IMR-90 (cell line): ENCODE results near the gene SPINK5. TPM values are rescaled to one million over a fixed set of nuclear protein-coding genes. Genes with fewer than 3 reads are reported as not detected.

ENCODE experiments used
- ATAC-seq: fragments of 200-7000 bp; cut with Tn5 transposase; 2 replicates; pipeline ENCODE4 v1.9.1; 2020; ENCODE audit warnings: low read depth, mild to moderate bottlenecking, moderate library complexity
- BruUV-seq: library from RNA; stranded (reverse); fragments of 400-500 nt; replicated peaks from 2 replicates; lab custom pipeline; 2021; lab: Mats Ljungman, UMichigan
- CTCF ChIA-PET: fragments of 300-600 bp; formaldehyde crosslinking; extraction: SDS; loops from one replicate; lab custom pipeline; 2021; ENCODE audit warnings: antibody characterized with exemption; lab: Yijun Ruan, JAX
- POLR2A ChIA-PET: fragments of 300-600 bp; sonication (Branson Sonifier 250); formaldehyde crosslinking; loops from one replicate; lab custom pipeline; 2022; ENCODE audit warnings: antibody characterized with exemption; ENCODE audit not compliant: unreplicated experiment; lab: Charles Lee
- DNase-seq: peaks from one replicate; pipeline ENCODE4 v3.0.0; 2013
- H2AFZ ChIP-seq: replicated peaks from 2 replicates; pipeline ENCODE3; 2013; ENCODE audit warnings: low read length, mild to moderate bottlenecking; ENCODE audit not compliant: poor library complexity
- H2AK5ac ChIP-seq: 2 replicates; pipeline ENCODE4 v1.6.1; 2013; ENCODE audit warnings: low read depth, low read length, inconsistent platforms
- H2AK9ac ChIP-seq: replicated peaks from 2 replicates; pipeline ENCODE3; 2013; ENCODE audit warnings: mild to moderate bottlenecking, low read depth, low read length, moderate library complexity; ENCODE audit not compliant: poor library complexity
- H2BK120ac ChIP-seq: 2 replicates; pipeline ENCODE4 v1.6.1; 2013; ENCODE audit warnings: low read depth, low read length, inconsistent platforms
- H2BK15ac ChIP-seq: 3 replicates; pipeline ENCODE4 v1.6.1; 2013; ENCODE audit warnings: low read depth, low read length, inconsistent platforms
- H2BK20ac ChIP-seq: 2 replicates; pipeline ENCODE4 v1.6.1; 2013; ENCODE audit warnings: low read depth, mild to moderate bottlenecking, inconsistent platforms, low read length, moderate library complexity
- H2BK5ac ChIP-seq: 2 replicates; pipeline ENCODE4 v1.6.1; 2013; ENCODE audit warnings: mild to moderate bottlenecking, low read depth, low read length, inconsistent platforms; ENCODE audit not compliant: poor library complexity, severe bottlenecking
- H3K14ac ChIP-seq: replicated peaks from 2 replicates; pipeline ENCODE4 v1.6.1; 2013; ENCODE audit warnings: low read depth, low read length, inconsistent platforms
- H3K18ac ChIP-seq: 2 replicates; pipeline ENCODE4 v1.6.1; 2013; ENCODE audit warnings: low read depth, low read length, control low read depth
- H3K23ac ChIP-seq: 2 replicates; pipeline ENCODE4 v1.6.1; 2013; ENCODE audit warnings: low read depth, low read length, inconsistent platforms
- H3K27ac ChIP-seq: 2 replicates; pipeline ENCODE4 v1.5.1; 2013; ENCODE audit warnings: mild to moderate bottlenecking, control low read depth, low read length; ENCODE audit not compliant: insufficient read depth
- H3K27me3 ChIP-seq: 2 replicates; pipeline ENCODE4 v1.6.1; 2013; ENCODE audit warnings: low read length; ENCODE audit not compliant: control insufficient read depth, insufficient read depth
- H3K36me3 ChIP-seq: 2 replicates; pipeline ENCODE4 v1.6.1; 2013; ENCODE audit warnings: low read length, mixed read lengths; ENCODE audit not compliant: control insufficient read depth, insufficient read depth
- H3K4ac ChIP-seq: 2 replicates; pipeline ENCODE4 v1.6.1; 2013; ENCODE audit warnings: low read depth, low read length, inconsistent platforms
- H3K4me1 ChIP-seq: 2 replicates; pipeline ENCODE4 v1.6.1; 2013; ENCODE audit warnings: low read length, mixed read lengths; ENCODE audit not compliant: control insufficient read depth, insufficient read depth
- H3K4me2 ChIP-seq: 2 replicates; pipeline ENCODE4 v1.6.1; 2013; ENCODE audit warnings: low read depth, mild to moderate bottlenecking, control low read depth, low read length, moderate library complexity
- H3K4me3 ChIP-seq: 2 replicates; pipeline ENCODE4 v1.5.1; 2013; ENCODE audit warnings: low read depth, mild to moderate bottlenecking, control low read depth, low read length, moderate library complexity; ENCODE audit not compliant: insufficient read depth
- H3K56ac ChIP-seq: 2 replicates; pipeline ENCODE4 v1.6.1; 2013; ENCODE audit warnings: low read length, inconsistent platforms; ENCODE audit not compliant: insufficient read depth; ENCODE audit errors: extremely low read depth
- H3K79me1 ChIP-seq, 2 experiments: 2 replicates each; pipeline ENCODE4 v1.6.1; 2013; ENCODE audit warnings: low read length in 2 of 2, inconsistent platforms in 1 of 2, low read depth in 1 of 2
- H3K9ac ChIP-seq: 2 replicates; pipeline ENCODE4 v1.6.1; 2013; ENCODE audit warnings: low read depth, low read length, control low read depth
- H3K9me1 ChIP-seq: 2 replicates; pipeline ENCODE4 v1.6.1; 2013; ENCODE audit warnings: low read length, inconsistent platforms; ENCODE audit not compliant: insufficient read depth
- H3K9me3 ChIP-seq: 2 replicates; pipeline ENCODE4 v1.6.1; 2013; ENCODE audit warnings: low read length; ENCODE audit not compliant: control insufficient read depth, insufficient read depth
- H4K20me1 ChIP-seq: 2 replicates; pipeline ENCODE4 v1.6.1; 2013; ENCODE audit warnings: low read length, inconsistent platforms; ENCODE audit not compliant: insufficient read depth
- H4K5ac ChIP-seq: 2 replicates; pipeline ENCODE4 v1.6.1; 2013; ENCODE audit warnings: mild to moderate bottlenecking, low read depth, low read length, control low read depth
- H4K8ac ChIP-seq, 2 experiments: 2 replicates each; pipeline ENCODE4 v1.6.1; 2013; ENCODE audit warnings: low read depth in 2 of 2, low read length in 2 of 2, control low read depth in 1 of 2, inconsistent platforms in 1 of 2
- H4K91ac ChIP-seq: 2 replicates; pipeline ENCODE4 v1.6.1; 2013; ENCODE audit warnings: low read depth, low read length, inconsistent platforms; ENCODE audit not compliant: insufficient read depth
- CHD1 ChIP-seq: IDR thresholded peaks from 2 replicates; pipeline ENCODE4 v1.6.1; 2012; ENCODE audit warnings: low read depth, low read length, improper control_type of control experiment
- MAFK ChIP-seq: IDR thresholded peaks from 2 replicates; pipeline ENCODE4 v1.6.1; 2012; ENCODE audit warnings: low read depth, low read length, improper control_type of control experiment
- NFE2L2 ChIP-seq: fragments of 150-350 bp; IDR thresholded peaks from 2 replicates; pipeline ENCODE4 v1.6.1; 2016; ENCODE audit warnings: low read depth, mild to moderate bottlenecking, low read length
- RCOR1 ChIP-seq: IDR thresholded peaks from 2 replicates; pipeline ENCODE4 v1.6.1; 2012; ENCODE audit warnings: mild to moderate bottlenecking, low read length, improper control_type of control experiment; ENCODE audit not compliant: insufficient replicate concordance
- WGBS, 2 experiments: methylation state at CpG; one replicate each; pipeline versions ENCODE4 v1.1.5 to v1.1.7; 2013; ENCODE audit warnings: missing lambda C conversion rate in 2 of 2; ENCODE audit not compliant: insufficient read length in 1 of 2; ENCODE audit errors: extremely low coverage in 2 of 2; 5-methylcytosine and 5-hydroxymethylcytosine counted together
- dilution Hi-C: fragments of 300-500 bp; cut with HindIII; formaldehyde crosslinking; loops from one replicate; pipeline ENCODE4 v1.14.3; 2018; ENCODE audit warnings: low sequenced_read_pairs; ENCODE audit not compliant: unreplicated experiment
- in situ Hi-C: fragments of 300-500 bp; cut with MboI; formaldehyde crosslinking; loops from 3 replicates; pipeline ENCODE4 v1.14.3; 2019; ENCODE audit warnings: low sequenced_read_pairs, inconsistent platforms, mixed read lengths
- intact Hi-C: fragments of 100-400 bp; cut with micrococcal nuclease; formaldehyde crosslinking; loops from 2 replicates; pipeline ENCODE4 v1.10.0; 2022
- polyA plus RNA-seq, 3 experiments: library from polyadenylated mRNA; depleted of rRNA; stranded (reverse); fragments of >200 nt; gene quantifications; 2 replicates each; pipeline ENCODE4 v1.2.3, GENCODE V29; 2012; ENCODE audit warnings: low replicate concordance in 1 of 3
- total RNA-seq: library from RNA; depleted of rRNA; stranded (reverse); fragments of >200 nt; gene quantifications from 2 replicates; pipeline ENCODE4 v1.2.3, GENCODE V29; 2012
- TF ChIP-seq, protein P1 (sequence below): fragments of 150-350 bp; IDR thresholded peaks from 2 replicates; pipeline ENCODE4 v1.6.1; 2016; ENCODE audit warnings: low read depth, mild to moderate bottlenecking, low read length, moderate library complexity, borderline replicate concordance
- TF ChIP-seq, protein P2 (sequence below): conservative IDR thresholded peaks from 2 replicates; pipeline ENCODE4 v1.5.1; 2012; ENCODE audit warnings: mild to moderate bottlenecking, low read depth, low read length, improper control_type of control experiment

Gene SPINK5
- total and polyA plus RNA-seq, 2 of the 4 experiments (the other 2 are of a cell fraction), result not detected

DNA sequence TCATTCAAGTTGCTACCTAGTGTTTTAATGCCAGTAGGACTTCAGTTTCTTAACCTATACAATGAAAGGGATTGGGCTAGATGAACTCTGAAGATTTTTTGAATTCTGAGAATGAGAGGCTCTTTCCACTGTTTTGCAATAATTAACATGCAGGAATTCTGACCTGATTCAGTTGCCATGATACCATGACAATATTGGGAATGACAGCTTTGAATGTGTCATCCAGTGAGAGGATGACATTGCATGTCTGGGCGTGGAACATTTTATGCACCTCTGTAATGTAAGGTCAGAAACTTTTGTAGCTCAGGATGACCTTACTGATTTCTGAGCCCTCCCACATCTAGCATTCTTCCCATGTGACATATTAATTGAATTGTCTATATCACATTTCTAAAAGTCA lies 30.6 kb upstream of the SPINK5 start:
- Histone ChIP-seq H4K8ac (no peak overlapping the region), H3K9me3 (no peaks in the 10 kb centered on the region), H3K14ac (no peak overlapping the region), H2AFZ (no peak overlapping the region), H3K36me3 (no peaks in the 10 kb centered on the region), H4K20me1 (no peaks in the 10 kb centered on the region), H2BK5ac (no peak overlapping the region), H4K91ac (no peak overlapping the region), H2BK15ac (no peak overlapping the region), H3K18ac (no peak overlapping the region), H3K27me3 (no peaks in the 10 kb centered on the region), H3K4me2 (no peak overlapping the region), H2AK9ac (no peak overlapping the region), H3K4ac (no peak overlapping the region), H2BK120ac (no peak overlapping the region), H3K4me1 (no peaks in the 10 kb centered on the region), H4K5ac (no peak overlapping the region), H3K56ac (no peak overlapping the region), H2BK20ac (no peak overlapping the region), H3K27ac (no peak overlapping the region), H3K4me3 (no peak overlapping the region), H3K79me1 (no peaks in the 10 kb centered on the region), H3K9ac (no peak overlapping the region), H3K23ac (no peak overlapping the region), H2AK5ac (no peak overlapping the region), H3K9me1 (no peaks in the 10 kb centered on the region)
- ChIA-PET CTCF (no interaction called here), POLR2A (no interaction called here)
- no CpG with 5 or more reads among the region's 1 CpG for WGBS, 2 experiments
- in situ Hi-C loops (no loop called here), dilution Hi-C loops (no loop called here), intact Hi-C loops (no loop called here)
- ATAC-seq (no peak), DNase-seq (no peak)
- no peak for TF ChIP-seq NFE2L2
- no peak for TF ChIP-seq CHD1
- no peak for TF ChIP-seq RCOR1
- TF ChIP-seq, protein P1, sequence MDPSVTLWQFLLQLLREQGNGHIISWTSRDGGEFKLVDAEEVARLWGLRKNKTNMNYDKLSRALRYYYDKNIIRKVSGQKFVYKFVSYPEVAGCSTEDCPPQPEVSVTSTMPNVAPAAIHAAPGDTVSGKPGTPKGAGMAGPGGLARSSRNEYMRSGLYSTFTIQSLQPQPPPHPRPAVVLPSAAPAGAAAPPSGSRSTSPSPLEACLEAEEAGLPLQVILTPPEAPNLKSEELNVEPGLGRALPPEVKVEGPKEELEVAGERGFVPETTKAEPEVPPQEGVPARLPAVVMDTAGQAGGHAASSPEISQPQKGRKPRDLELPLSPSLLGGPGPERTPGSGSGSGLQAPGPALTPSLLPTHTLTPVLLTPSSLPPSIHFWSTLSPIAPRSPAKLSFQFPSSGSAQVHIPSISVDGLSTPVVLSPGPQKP, result no peak
- TF ChIP-seq, protein P2, sequence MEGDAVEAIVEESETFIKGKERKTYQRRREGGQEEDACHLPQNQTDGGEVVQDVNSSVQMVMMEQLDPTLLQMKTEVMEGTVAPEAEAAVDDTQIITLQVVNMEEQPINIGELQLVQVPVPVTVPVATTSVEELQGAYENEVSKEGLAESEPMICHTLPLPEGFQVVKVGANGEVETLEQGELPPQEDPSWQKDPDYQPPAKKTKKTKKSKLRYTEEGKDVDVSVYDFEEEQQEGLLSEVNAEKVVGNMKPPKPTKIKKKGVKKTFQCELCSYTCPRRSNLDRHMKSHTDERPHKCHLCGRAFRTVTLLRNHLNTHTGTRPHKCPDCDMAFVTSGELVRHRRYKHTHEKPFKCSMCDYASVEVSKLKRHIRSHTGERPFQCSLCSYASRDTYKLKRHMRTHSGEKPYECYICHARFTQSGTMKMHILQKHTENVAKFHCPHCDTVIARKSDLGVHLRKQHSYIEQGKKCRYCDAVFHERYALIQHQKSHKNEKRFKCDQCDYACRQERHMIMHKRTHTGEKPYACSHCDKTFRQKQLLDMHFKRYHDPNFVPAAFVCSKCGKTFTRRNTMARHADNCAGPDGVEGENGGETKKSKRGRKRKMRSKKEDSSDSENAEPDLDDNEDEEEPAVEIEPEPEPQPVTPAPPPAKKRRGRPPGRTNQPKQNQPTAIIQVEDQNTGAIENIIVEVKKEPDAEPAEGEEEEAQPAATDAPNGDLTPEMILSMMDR, result no peak
- no peak for TF ChIP-seq MAFK
- no TSS peak for BruUV-seq
